Gastrocnemius medialis (tissue), 4 donors: ENCODE data around the gene SCG5.

Source experiments
- POLR2A ChIP-seq, 2 donors: fragments of 450-650 bp; IDR thresholded peaks; one replicate each; pipeline ENCODE4 v1.6.1; 2017; ENCODE audit warnings: antibody characterized with exemption in 2 of 2, mild to moderate bottlenecking in 2 of 2, moderate library complexity in 2 of 2
- TF ChIP-seq, protein P1 (sequence below), 5 experiments: fragments of 450-650 bp in 3 of 5; fragments of 200-600 bp in 2 of 5; sonication (generic) in 2 of 5; IDR thresholded peaks in 4 of 5; conservative IDR thresholded peaks in 1 of 5; 1 replicate in 4 of 5; 2 replicates in 1 of 5; pipeline ENCODE4 v1.5.1; 2016 to 2019; ENCODE audit warnings: antibody characterized with exemption in 5 of 5, mild to moderate bottlenecking in 3 of 5, moderate library complexity in 3 of 5

DNA sequence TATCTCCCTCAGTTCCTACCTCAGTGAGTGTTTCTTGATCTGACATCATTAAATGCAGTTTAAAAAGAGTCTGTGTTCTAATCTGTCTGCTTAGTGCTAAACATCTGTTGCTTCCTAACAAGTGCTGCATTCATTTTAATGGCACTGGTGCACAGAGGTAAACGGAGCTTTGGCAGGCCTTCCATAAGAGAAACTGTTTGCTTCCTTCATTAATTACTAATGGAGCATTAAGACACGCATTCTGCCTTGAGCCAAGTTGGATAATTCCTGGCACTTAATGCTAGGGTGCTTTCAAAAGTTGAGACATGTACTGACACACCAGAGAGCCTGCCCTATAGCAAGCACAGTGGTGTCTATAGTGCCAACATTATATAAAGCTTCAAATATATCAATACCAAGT lies 34.7 kb downstream of the SCG5 start:
- TF ChIP-seq, protein P1, sequence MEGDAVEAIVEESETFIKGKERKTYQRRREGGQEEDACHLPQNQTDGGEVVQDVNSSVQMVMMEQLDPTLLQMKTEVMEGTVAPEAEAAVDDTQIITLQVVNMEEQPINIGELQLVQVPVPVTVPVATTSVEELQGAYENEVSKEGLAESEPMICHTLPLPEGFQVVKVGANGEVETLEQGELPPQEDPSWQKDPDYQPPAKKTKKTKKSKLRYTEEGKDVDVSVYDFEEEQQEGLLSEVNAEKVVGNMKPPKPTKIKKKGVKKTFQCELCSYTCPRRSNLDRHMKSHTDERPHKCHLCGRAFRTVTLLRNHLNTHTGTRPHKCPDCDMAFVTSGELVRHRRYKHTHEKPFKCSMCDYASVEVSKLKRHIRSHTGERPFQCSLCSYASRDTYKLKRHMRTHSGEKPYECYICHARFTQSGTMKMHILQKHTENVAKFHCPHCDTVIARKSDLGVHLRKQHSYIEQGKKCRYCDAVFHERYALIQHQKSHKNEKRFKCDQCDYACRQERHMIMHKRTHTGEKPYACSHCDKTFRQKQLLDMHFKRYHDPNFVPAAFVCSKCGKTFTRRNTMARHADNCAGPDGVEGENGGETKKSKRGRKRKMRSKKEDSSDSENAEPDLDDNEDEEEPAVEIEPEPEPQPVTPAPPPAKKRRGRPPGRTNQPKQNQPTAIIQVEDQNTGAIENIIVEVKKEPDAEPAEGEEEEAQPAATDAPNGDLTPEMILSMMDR (IDR thresholded peaks at IDR 0.05 in 4 of 5, conservative IDR thresholded peaks at IDR 0.05 in 1 of 5) = no peak
- TF ChIP-seq POLR2A (IDR thresholded peaks at IDR 0.05) = no peak
